NOMO-1 treated with dmso at 0.1 percent for 144 hours (cell line): ENCODE data around the gene RUNDC1.

Source experiments
- DNase-seq: peaks from one replicate; lab custom pipeline; 2025; ENCODE audit not compliant: unreplicated experiment; lab: John Stamatoyannopoulos, UW

Gene RUNDC1

GRCh38 chr17:43039646-43040045 is 59.3 kb downstream of the RUNDC1 start:
- DNase-seq = no peak

- no peak for DNase-seq
These were observed 60.3 kb downstream of the RUNDC1 start for GRCh38 chr17:43040655-43041054.

- no peak for DNase-seq
These were observed 61.8 kb downstream of the RUNDC1 start for GRCh38 chr17:43042025-43042628.
